HCT116 (cell line): ENCODE measurements around the gene DPH6.

Experiments
- EZH2phosphoT487 ChIP-seq: fragments of 200-600 bp; IDR thresholded peaks from 2 replicates; pipeline ENCODE4 v1.6.1; 2018; ENCODE audit warnings: antibody characterized with exemption, borderline replicate concordance
- JUND ChIP-seq: IDR thresholded peaks from 2 replicates; pipeline ENCODE4 v1.6.1; 2012
- POLR2AphosphoS5 ChIP-seq: IDR thresholded peaks from 2 replicates; pipeline ENCODE4 v1.6.1; 2011; ENCODE audit warnings: mild to moderate bottlenecking, low read depth, low read length, moderate library complexity
- ZNF274 ChIP-seq: fragments of 200-500 bp; sonication (Bioruptor generic); IDR thresholded peaks from 2 replicates; pipeline ENCODE4 v1.6.1; 2014; ENCODE audit warnings: mild to moderate bottlenecking, low read depth, low read length, inconsistent platforms
- TF ChIP-seq, protein P1 (sequence below), 3 experiments: fragments of 200-600 bp in 1 of 3; sonication (generic) in 1 of 3; IDR thresholded peaks in 2 of 3; conservative IDR thresholded peaks in 1 of 3; 2 replicates each; pipeline ENCODE4 v1.5.1; 2012 to 2017; ENCODE audit warnings: low read depth in 2 of 3, low read length in 2 of 3, antibody characterized with exemption in 1 of 3, borderline replicate concordance in 1 of 3, control low read depth in 1 of 3, mild to moderate bottlenecking in 1 of 3, mixed read lengths in 1 of 3, mixed run types in 1 of 3, moderate library complexity in 1 of 3; ENCODE audit not compliant: insufficient read depth in 1 of 3
- TF ChIP-seq, protein P2 (sequence below): IDR thresholded peaks from 2 replicates; pipeline ENCODE4 v1.6.1; 2011; ENCODE audit warnings: mild to moderate bottlenecking, low read length, moderate library complexity; ENCODE audit not compliant: insufficient replicate concordance; ENCODE audit errors: extremely low read depth

- no peak for TF ChIP-seq JUND
- TF ChIP-seq, protein P1, sequence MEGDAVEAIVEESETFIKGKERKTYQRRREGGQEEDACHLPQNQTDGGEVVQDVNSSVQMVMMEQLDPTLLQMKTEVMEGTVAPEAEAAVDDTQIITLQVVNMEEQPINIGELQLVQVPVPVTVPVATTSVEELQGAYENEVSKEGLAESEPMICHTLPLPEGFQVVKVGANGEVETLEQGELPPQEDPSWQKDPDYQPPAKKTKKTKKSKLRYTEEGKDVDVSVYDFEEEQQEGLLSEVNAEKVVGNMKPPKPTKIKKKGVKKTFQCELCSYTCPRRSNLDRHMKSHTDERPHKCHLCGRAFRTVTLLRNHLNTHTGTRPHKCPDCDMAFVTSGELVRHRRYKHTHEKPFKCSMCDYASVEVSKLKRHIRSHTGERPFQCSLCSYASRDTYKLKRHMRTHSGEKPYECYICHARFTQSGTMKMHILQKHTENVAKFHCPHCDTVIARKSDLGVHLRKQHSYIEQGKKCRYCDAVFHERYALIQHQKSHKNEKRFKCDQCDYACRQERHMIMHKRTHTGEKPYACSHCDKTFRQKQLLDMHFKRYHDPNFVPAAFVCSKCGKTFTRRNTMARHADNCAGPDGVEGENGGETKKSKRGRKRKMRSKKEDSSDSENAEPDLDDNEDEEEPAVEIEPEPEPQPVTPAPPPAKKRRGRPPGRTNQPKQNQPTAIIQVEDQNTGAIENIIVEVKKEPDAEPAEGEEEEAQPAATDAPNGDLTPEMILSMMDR (IDR thresholded peaks at IDR 0.05 in 2 of 3, conservative IDR thresholded peaks at IDR 0.05 in 1 of 3; ENCODE audit: borderline replicate concordance in 1 of 3, insufficient read depth in 1 of 3, low read depth in 2 of 3, low read length in 2 of 3): no peak
- no peak for TF ChIP-seq POLR2AphosphoS5
- TF ChIP-seq EZH2phosphoT487: no peak
- no peak for TF ChIP-seq ZNF274
- TF ChIP-seq, protein P2, sequence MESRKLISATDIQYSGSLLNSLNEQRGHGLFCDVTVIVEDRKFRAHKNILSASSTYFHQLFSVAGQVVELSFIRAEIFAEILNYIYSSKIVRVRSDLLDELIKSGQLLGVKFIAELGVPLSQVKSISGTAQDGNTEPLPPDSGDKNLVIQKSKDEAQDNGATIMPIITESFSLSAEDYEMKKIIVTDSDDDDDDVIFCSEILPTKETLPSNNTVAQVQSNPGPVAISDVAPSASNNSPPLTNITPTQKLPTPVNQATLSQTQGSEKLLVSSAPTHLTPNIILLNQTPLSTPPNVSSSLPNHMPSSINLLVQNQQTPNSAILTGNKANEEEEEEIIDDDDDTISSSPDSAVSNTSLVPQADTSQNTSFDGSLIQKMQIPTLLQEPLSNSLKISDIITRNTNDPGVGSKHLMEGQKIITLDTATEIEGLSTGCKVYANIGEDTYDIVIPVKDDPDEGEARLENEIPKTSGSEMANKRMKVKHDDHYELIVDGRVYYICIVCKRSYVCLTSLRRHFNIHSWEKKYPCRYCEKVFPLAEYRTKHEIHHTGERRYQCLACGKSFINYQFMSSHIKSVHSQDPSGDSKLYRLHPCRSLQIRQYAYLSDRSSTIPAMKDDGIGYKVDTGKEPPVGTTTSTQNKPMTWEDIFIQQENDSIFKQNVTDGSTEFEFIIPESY: no peak
Observed at GRCh38 chr15:35595656-35596055, 49.7 kb upstream of the DPH6 start.
